ENCODE results near the gene CWF19L2.

Gene CWF19L2

DNA sequence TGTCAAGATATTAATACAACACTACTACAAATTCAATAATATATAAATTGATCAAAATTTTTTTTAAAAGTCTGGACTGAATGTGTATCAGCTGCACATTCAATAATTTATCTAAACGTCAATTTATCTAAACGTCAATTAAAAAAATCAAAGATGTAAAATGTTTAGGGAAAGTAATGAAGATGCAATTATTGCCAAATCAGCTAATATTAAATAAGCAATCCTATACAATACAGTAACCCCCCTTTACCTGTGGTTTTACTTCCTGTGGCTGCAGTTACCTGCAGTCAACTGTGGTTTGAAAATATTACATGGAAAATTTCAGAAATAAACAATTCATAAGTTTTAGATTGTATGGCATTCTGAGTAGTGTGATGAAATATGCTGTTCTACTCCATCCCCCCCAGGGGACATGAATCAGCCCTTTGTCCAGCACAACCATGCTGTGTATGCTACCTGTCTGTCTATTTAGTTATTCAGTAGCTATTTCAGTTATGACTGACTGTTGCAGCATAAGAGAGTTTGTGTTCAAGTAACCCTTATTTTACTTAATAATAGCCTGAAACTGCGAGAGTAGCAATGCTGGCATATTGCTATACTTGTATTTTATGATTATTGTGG, 72.2 kb downstream of the CWF19L2 start:
- TF ChIP-seq, protein P1, sequence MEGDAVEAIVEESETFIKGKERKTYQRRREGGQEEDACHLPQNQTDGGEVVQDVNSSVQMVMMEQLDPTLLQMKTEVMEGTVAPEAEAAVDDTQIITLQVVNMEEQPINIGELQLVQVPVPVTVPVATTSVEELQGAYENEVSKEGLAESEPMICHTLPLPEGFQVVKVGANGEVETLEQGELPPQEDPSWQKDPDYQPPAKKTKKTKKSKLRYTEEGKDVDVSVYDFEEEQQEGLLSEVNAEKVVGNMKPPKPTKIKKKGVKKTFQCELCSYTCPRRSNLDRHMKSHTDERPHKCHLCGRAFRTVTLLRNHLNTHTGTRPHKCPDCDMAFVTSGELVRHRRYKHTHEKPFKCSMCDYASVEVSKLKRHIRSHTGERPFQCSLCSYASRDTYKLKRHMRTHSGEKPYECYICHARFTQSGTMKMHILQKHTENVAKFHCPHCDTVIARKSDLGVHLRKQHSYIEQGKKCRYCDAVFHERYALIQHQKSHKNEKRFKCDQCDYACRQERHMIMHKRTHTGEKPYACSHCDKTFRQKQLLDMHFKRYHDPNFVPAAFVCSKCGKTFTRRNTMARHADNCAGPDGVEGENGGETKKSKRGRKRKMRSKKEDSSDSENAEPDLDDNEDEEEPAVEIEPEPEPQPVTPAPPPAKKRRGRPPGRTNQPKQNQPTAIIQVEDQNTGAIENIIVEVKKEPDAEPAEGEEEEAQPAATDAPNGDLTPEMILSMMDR (IDR thresholded peaks at IDR 0.05), result no peak

DNA sequence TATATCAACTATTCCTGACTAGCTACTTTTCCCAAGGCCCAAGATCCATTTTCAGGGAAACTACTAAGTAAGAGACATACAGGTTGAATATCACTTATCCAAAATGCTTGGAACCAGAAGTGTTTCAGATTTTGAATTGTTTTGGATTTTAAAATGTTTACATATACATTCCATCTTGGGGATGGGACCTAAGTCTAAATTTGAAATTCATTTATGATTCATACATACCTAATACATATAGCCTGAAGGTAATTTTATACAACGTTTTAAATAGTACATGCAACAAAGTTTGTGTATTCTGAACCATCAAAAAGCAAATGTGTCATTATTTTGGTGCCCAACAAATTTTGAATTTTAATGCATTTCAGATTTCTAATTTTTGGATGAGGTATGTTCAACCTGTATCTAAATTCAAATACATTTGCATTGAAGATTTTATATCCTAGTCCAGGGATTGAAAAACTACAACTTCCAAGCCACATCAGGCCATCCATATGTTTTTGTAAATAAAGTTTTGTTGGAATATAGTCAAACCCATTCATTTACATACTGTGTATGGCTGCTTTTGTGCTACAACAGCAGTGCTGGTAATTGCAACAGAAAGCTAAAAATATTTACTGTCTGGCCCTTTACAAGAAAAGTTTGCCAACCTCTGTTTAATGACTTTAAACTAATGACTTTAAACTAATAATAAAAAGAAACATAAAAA, 73.3 kb downstream of the CWF19L2 start:
- TF ChIP-seq, protein P1 (IDR thresholded peaks at IDR 0.05), result no peak

DNA sequence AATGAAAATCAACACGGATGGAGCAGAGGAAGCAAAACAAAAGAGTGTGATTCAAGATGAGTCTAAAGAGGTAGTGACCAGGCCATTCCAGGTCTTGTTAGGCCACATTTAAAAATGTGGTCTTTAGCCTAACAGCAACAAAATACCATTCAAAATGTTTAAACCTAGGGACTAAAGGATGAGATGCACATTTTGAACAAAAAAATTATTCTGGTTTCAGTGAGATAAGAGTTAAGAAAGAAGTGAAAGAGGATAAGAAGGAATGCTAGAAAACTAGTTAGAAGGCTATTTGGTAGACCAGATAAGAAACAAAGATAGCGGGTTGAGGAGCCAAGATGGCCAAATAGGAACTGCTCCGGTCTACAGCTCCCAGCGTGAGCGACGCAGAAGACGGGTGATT, 85.2 kb downstream of the CWF19L2 start:
- TF ChIP-seq, protein P1 (IDR thresholded peaks at IDR 0.05), result no peak

DNA sequence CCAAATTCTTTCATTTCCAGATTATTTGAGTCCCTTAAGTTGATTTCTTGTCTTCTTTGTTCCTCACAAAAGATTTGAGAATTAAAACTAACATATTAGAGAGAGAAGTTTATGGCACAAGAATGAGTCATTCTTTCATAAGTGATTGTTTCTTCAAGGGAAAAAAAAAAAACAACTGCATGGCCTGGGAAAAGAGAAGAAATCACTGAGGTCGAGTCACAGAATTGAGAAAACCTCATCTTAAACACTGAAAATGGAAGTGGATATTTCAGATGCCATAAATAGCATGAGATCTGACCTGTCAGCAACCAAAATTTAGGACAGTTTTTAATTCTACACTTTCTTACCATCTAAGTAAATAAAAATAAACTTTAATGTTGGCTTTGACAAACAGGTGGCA, 87.2 kb downstream of the CWF19L2 start:
- TF ChIP-seq, protein P1 (IDR thresholded peaks at IDR 0.05), result no peak

DNA sequence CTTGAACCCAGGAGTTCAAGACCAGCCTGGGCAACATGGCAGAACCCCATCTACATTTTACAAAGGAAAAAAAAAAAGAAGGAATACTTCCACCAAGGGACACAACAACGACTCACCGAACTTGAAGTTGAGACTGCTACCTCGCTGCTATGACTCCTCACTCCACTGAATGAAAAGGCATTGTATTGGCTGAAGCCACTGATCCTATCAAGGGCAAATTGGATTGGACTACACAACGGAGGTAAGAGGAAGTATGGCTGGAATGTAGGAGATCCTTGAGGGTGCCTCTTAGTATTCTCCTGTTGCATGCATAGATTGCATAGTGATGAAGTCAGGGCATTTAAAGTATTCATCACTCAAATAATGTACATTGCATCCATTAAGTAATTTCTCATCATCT, 97.9 kb downstream of the CWF19L2 start:
- TF ChIP-seq, protein P1 (IDR thresholded peaks at IDR 0.05), result no peak

DNA sequence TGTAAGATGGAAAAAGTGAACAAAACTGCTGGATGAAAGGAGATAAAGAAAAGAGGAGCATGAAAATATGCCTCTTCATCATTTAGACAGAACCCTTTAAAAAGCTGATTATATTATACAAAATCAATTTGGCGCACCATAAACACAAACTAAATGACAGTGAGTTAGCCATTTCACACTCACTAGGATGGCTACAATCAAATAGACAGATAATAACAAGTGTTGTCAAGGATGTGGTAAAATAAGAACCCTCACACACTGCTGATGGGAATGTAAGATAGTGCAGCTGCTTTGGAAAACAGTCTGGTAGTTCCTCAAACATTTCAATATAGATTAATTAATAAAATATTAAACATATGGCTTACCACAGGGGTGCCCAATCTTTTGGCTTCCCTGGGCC, 99.7 kb downstream of the CWF19L2 start:
- TF ChIP-seq, protein P1 (IDR thresholded peaks at IDR 0.05), result no peak

DNA sequence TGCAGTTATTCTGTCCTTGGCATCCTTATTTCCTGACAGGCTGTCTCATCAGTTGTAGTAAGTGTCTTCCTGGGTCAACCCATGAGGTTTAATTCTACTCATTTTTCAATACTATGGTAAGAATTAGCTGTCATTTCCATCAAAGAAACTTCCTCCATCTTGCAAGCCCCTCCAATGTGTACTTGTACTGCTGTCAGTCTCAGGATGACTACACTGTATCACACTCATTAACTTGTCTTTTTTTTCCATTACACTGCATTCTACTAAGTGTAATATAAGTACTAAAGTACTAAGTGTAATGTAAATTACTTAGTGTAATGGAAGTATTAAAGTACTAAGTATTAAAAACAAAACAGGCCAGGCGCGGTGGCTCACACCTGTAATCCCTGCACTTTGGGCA, 102.8 kb downstream of the CWF19L2 start:
- TF ChIP-seq, protein P1 (IDR thresholded peaks at IDR 0.05), result no peak

Data from LNCAP (cell line).